HTR-8/SVneo (cell line): Measurements from ENCODE around the gene CYFIP2.

Experiments used
- DNase-seq: peaks from one replicate; pipeline ENCODE4 v3.0.0; 2011; ENCODE audit warnings: low spot score, mixed read lengths; ENCODE audit not compliant: insufficient read length
- FAIRE-seq: peaks from 2 replicates; lab custom pipeline; 2011; peaks lifted over from hg19 to GRCh38; lab: Jason Lieb, UNC

Gene CYFIP2

GRCh38 chr5:157252711-157253465 is 13.0 kb upstream of the CYFIP2 start:
- FAIRE-seq (no peak), DNase-seq (no peak)

GRCh38 chr5:157253547-157253946 is 12.4 kb upstream of the CYFIP2 start:
- FAIRE-seq: no peak
- DNase-seq: peak; percentile 54

GRCh38 chr5:157258450-157258849 is 7.5 kb upstream of the CYFIP2 start:
- DNase-seq: no peak
- FAIRE-seq: no peak

- DNase-seq (no peak), FAIRE-seq (no peak)
These were observed 6.2 kb upstream of the CYFIP2 start for GRCh38 chr5:157259699-157260098.

- FAIRE-seq (no peak), DNase-seq (no peak)
These were observed 2.3 kb upstream of the CYFIP2 start for GRCh38 chr5:157263496-157264090.

- no peak for DNase-seq
- FAIRE-seq: no peak
These were observed 524 bp downstream of the CYFIP2 start for GRCh38 chr5:157266286-157267007.

GRCh38 chr5:157267025-157267424 is 1.1 kb downstream of the CYFIP2 start:
- DNase-seq (no peak), FAIRE-seq (no peak)

- FAIRE-seq: no peak
- no peak for DNase-seq
These were observed 2.0 kb downstream of the CYFIP2 start for GRCh38 chr5:157267761-157268480.

GRCh38 chr5:157269165-157269671 is 3.3 kb downstream of the CYFIP2 start:
- no peak for FAIRE-seq
- no peak for DNase-seq

- DNase-seq (no peak), FAIRE-seq (no peak)
These were observed 3.9 kb downstream of the CYFIP2 start for GRCh38 chr5:157269761-157270272.

GRCh38 chr5:157270771-157271170 is 4.8 kb downstream of the CYFIP2 start:
- FAIRE-seq (no peak), DNase-seq (no peak)

GRCh38 chr5:157271740-157272271 is 5.9 kb downstream of the CYFIP2 start:
- DNase-seq (no peak), FAIRE-seq (no peak)

- FAIRE-seq: no peak
These were observed 7.2 kb downstream of the CYFIP2 start for GRCh38 chr5:157273131-157273556.

GRCh38 chr5:157275403-157275802 is 9.5 kb downstream of the CYFIP2 start:
- DNase-seq (no peak), FAIRE-seq (no peak)

More at GRCh38 chr5:157273131-157273556, 7.2 kb downstream of the CYFIP2 start:
- DNase-seq: no peak

- FAIRE-seq (no peak), DNase-seq (no peak)
These were observed 12.6 kb downstream of the CYFIP2 start for GRCh38 chr5:157278319-157279037.

GRCh38 chr5:157279605-157280239 is 13.8 kb downstream of the CYFIP2 start:
- FAIRE-seq: no peak
- DNase-seq: no peak

GRCh38 chr5:157280927-157281326 is 15.0 kb downstream of the CYFIP2 start:
- DNase-seq (no peak), FAIRE-seq (no peak)

- DNase-seq: no peak
- FAIRE-seq: no peak
These were observed 16.2 kb downstream of the CYFIP2 start for GRCh38 chr5:157282150-157282549.

GRCh38 chr5:157283434-157283833 is 17.5 kb downstream of the CYFIP2 start:
- FAIRE-seq (no peak), DNase-seq (no peak)
